ENCODE data around the gene NDUFB10.
"Not testable (repeated sequence)": the region's sequence is repeated elsewhere in the genome, so short reads cannot be mapped to it uniquely, and the experiment has no call there.

NDUFB10 gene

GRCh38 chr16:1933097-1933661, 26.2 kb upstream of the NDUFB10 start:
- peaks cover 2% of the 10 kb centered on the region for H3K4me1 Mint-ChIP-seq (ENCODE audit: low read depth)
- H3K27ac Mint-ChIP-seq, result no peak overlapping the region
- H3K9me3 Mint-ChIP-seq, result no peaks in the 10 kb centered on the region
- peaks cover 3% of the 10 kb centered on the region for H3K27me3 Mint-ChIP-seq (ENCODE audit: low read depth)
- H3K36me3 Mint-ChIP-seq (ENCODE audit: low read depth), result peaks cover 3% of the 10 kb centered on the region
- no peak for DNase-seq (ENCODE audit: low spot score)
- H3K4me3 Mint-ChIP-seq, result no peak overlapping the region

- H3K36me3 Mint-ChIP-seq (ENCODE audit: low read depth), result peaks cover 9% of the 10 kb centered on the region
- no peak for DNase-seq (ENCODE audit: low spot score)
- H3K4me3 Mint-ChIP-seq, result no peak overlapping the region
- H3K9me3 Mint-ChIP-seq, result no peaks in the 10 kb centered on the region
- H3K27ac Mint-ChIP-seq, result no peak overlapping the region
- no peaks in the 10 kb centered on the region for H3K27me3 Mint-ChIP-seq (ENCODE audit: low read depth)
- H3K4me1 Mint-ChIP-seq (ENCODE audit: low read depth), result peaks cover 5% of the 10 kb centered on the region
These were observed 22.3 kb upstream of the NDUFB10 start for GRCh38 chr16:1936945-1937479.

- no peak overlapping the region for H3K27ac Mint-ChIP-seq
- peaks cover 9% of the 10 kb centered on the region for H3K36me3 Mint-ChIP-seq (ENCODE audit: low read depth)
- H3K4me3 Mint-ChIP-seq, result no peak overlapping the region
- DNase-seq (ENCODE audit: low spot score), result no peak
- peaks cover 7% of the 10 kb centered on the region for H3K4me1 Mint-ChIP-seq (ENCODE audit: low read depth)
- H3K9me3 Mint-ChIP-seq, result no peaks in the 10 kb centered on the region
- no peaks in the 10 kb centered on the region for H3K27me3 Mint-ChIP-seq (ENCODE audit: low read depth)
These were observed 21.0 kb upstream of the NDUFB10 start for GRCh38 chr16:1938316-1938715.

GRCh38 chr16:1938910-1939309, 20.4 kb upstream of the NDUFB10 start:
- H3K36me3 Mint-ChIP-seq (ENCODE audit: low read depth), result peaks cover 9% of the 10 kb centered on the region
- DNase-seq (ENCODE audit: low spot score), result no peak
- H3K27me3 Mint-ChIP-seq (ENCODE audit: low read depth), result no peaks in the 10 kb centered on the region
- no peak overlapping the region for H3K4me3 Mint-ChIP-seq
- no peaks in the 10 kb centered on the region for H3K9me3 Mint-ChIP-seq
- H3K4me1 Mint-ChIP-seq (ENCODE audit: low read depth), result peaks cover 12% of the 10 kb centered on the region
- H3K27ac Mint-ChIP-seq, result no peak overlapping the region

GRCh38 chr16:1939833-1940232, 19.5 kb upstream of the NDUFB10 start:
- H3K36me3 Mint-ChIP-seq (ENCODE audit: low read depth); DNase-seq (ENCODE audit: low spot score); H3K9me3 Mint-ChIP-seq; H3K27me3 Mint-ChIP-seq (ENCODE audit: low read depth); H3K27ac Mint-ChIP-seq; H3K4me3 Mint-ChIP-seq: not testable (repeated sequence)
- peaks cover 16% of the 10 kb centered on the region for H3K4me1 Mint-ChIP-seq (ENCODE audit: low read depth)

- peaks cover 9% of the 10 kb centered on the region for H3K36me3 Mint-ChIP-seq (ENCODE audit: low read depth)
- no peak overlapping the region for H3K4me3 Mint-ChIP-seq
These were observed 18.8 kb upstream of the NDUFB10 start for GRCh38 chr16:1940273-1941161.

GRCh38 chr16:1941162-1942046, 17.9 kb upstream of the NDUFB10 start:
- peaks cover 16% of the 10 kb centered on the region for H3K4me1 Mint-ChIP-seq (ENCODE audit: low read depth)
- no peak overlapping the region for H3K27ac Mint-ChIP-seq
- DNase-seq (ENCODE audit: low spot score), result no peak
- peaks cover 9% of the 10 kb centered on the region for H3K36me3 Mint-ChIP-seq (ENCODE audit: low read depth)
- H3K9me3 Mint-ChIP-seq, result no peaks in the 10 kb centered on the region
- H3K4me3 Mint-ChIP-seq, result peak overlapping the region; percentile 89
- H3K27me3 Mint-ChIP-seq (ENCODE audit: low read depth), result no peaks in the 10 kb centered on the region

More at GRCh38 chr16:1940273-1941161, 18.8 kb upstream of the NDUFB10 start:
- no peaks in the 10 kb centered on the region for H3K9me3 Mint-ChIP-seq
- no peak overlapping the region for H3K27ac Mint-ChIP-seq
- no peak for DNase-seq (ENCODE audit: low spot score)
- no peaks in the 10 kb centered on the region for H3K27me3 Mint-ChIP-seq (ENCODE audit: low read depth)
- H3K4me1 Mint-ChIP-seq (ENCODE audit: low read depth), result peaks cover 16% of the 10 kb centered on the region

- peaks cover 16% of the 10 kb centered on the region for H3K4me1 Mint-ChIP-seq (ENCODE audit: low read depth)
- peak overlapping the region; percentile 89 for H3K4me3 Mint-ChIP-seq
- no peak for DNase-seq (ENCODE audit: low spot score)
- H3K9me3 Mint-ChIP-seq, result no peaks in the 10 kb centered on the region
- H3K27ac Mint-ChIP-seq, result peak overlapping the region; percentile 55
- H3K36me3 Mint-ChIP-seq (ENCODE audit: low read depth), result peaks cover 9% of the 10 kb centered on the region
- no peaks in the 10 kb centered on the region for H3K27me3 Mint-ChIP-seq (ENCODE audit: low read depth)
These were observed 17.1 kb upstream of the NDUFB10 start for GRCh38 chr16:1942047-1942809.

GRCh38 chr16:1942810-1943726, 16.3 kb upstream of the NDUFB10 start, which contains the start of gene MSRB1:
Gene MSRB1 (minus strand): TSS chr16:1943199. CDS start chr16:1943156, 43 bp downstream.
- Mint-ChIP-seq H3K9me3 (no peaks in the 10 kb centered on the region), H3K4me3 (peak within 1 kb of the TSS; percentile 89), H3K27me3 (ENCODE audit: low read depth) (no peaks in the 10 kb centered on the region), H3K27ac (peak within 1 kb of the TSS; percentile 68), H3K36me3 (ENCODE audit: low read depth) (peaks cover 7% of the 10 kb centered on the region), H3K4me1 (ENCODE audit: low read depth) (peaks cover 16% of the 10 kb centered on the region)
- peak; percentile 100 for DNase-seq (ENCODE audit: low spot score)

- no peaks in the 10 kb centered on the region for H3K27me3 Mint-ChIP-seq (ENCODE audit: low read depth)
- peak overlapping the region; percentile 31 for H3K27ac Mint-ChIP-seq
- H3K4me3 Mint-ChIP-seq, result peak overlapping the region; percentile 89
- H3K9me3 Mint-ChIP-seq, result no peaks in the 10 kb centered on the region
- H3K36me3 Mint-ChIP-seq (ENCODE audit: low read depth), result no peaks in the 10 kb centered on the region
- peaks cover 16% of the 10 kb centered on the region for H3K4me1 Mint-ChIP-seq (ENCODE audit: low read depth)
- DNase-seq (ENCODE audit: low spot score), result no peak
These were observed 14.6 kb upstream of the NDUFB10 start for GRCh38 chr16:1944612-1945199.

- Mint-ChIP-seq H3K27ac (no peak overlapping the region), H3K9me3 (no peaks in the 10 kb centered on the region), H3K36me3 (ENCODE audit: low read depth) (no peaks in the 10 kb centered on the region), H3K4me1 (ENCODE audit: low read depth) (peaks cover 16% of the 10 kb centered on the region), H3K27me3 (ENCODE audit: low read depth) (no peaks in the 10 kb centered on the region), H3K4me3 (no peak overlapping the region)
- no peak for DNase-seq (ENCODE audit: low spot score)
These were observed 13.6 kb upstream of the NDUFB10 start for GRCh38 chr16:1945559-1946391.

Data from T-helper 2 cell treated with Interferon-gamma antibody and Interleukin-4, amounts not matched to agents 5 μg/mL and 100 μg/mL, for 36 hours (primary cell).